Measurements from ENCODE around the gene BIK. TPM values are rescaled to one million over a fixed set of nuclear protein-coding genes. Genes with fewer than 3 reads are reported as not detected.

BIK gene
- polyA plus RNA-seq, 1 of the 3 experiments (the other 2 are of a cell fraction) = 0.66 TPM

DNA sequence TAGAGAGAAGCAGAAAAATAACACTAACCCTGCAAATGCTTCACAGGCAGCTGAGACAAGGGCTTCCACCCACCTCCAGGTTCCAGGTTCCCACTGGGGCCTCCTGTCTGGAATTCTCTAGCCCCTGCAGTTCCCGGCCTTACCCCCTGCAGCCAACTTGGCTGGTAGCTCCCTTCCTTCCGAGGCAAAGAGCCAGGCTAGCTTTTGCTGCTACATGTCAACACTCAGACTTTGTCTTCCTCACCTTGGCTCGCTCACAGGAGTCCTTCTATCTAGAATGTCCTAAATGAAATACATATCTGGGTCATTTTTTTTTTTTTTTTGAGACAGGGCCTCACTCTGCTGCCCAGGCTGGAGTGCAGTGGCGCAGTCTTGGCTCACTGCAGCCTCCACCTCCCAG, 11.5 kb upstream of the BIK start:
- Histone ChIP-seq H4K20me1 (ENCODE audit: insufficient read depth) (no peaks in the 10 kb centered on the region), H2AFZ (ENCODE audit: low read depth) (no peak overlapping the region), H3K4me3 (ENCODE audit: low read depth in 2 of 2, low read length in 1 of 2) (no peak overlapping the region), H3K27me3 (ENCODE audit: insufficient read depth) (no peaks in the 10 kb centered on the region), H3K4me1 (ENCODE audit: control insufficient read depth in 1 of 2, insufficient read depth in 2 of 2, low read depth in 1 of 2, low read length in 1 of 2) (peaks cover 0 to 11% of the 10 kb centered on the region in 2 experiments; a peak in 1 of 4 replicates), H3K9me3 (no peaks in the 10 kb centered on the region), H3K27ac (ENCODE audit: low read depth in 2 of 2, low read length in 1 of 2) (no peak overlapping the region), H3K36me3 (replicated peaks in 1 of 2; ENCODE audit: control insufficient read depth in 1 of 2, insufficient read depth in 2 of 2, low read length in 1 of 2) (no peaks in the 10 kb centered on the region), H3K9ac (no peak overlapping the region), H3F3A (replicated peaks; ENCODE audit: insufficient read depth) (no peaks in the 10 kb centered on the region), H3K9me2 (no peaks in the 10 kb centered on the region), H3K4me2 (no peak overlapping the region), H3K79me2 (ENCODE audit: insufficient read depth) (no peaks in the 10 kb centered on the region)
- DNase-seq = no peak
- CTCF ChIA-PET = interaction anchor here (0.9 kb wide), 1 partner anchor 9 kb away, joined by 3 read pairs; no protein-coding TSS in a partner anchor
- TF ChIP-seq, protein P1, sequence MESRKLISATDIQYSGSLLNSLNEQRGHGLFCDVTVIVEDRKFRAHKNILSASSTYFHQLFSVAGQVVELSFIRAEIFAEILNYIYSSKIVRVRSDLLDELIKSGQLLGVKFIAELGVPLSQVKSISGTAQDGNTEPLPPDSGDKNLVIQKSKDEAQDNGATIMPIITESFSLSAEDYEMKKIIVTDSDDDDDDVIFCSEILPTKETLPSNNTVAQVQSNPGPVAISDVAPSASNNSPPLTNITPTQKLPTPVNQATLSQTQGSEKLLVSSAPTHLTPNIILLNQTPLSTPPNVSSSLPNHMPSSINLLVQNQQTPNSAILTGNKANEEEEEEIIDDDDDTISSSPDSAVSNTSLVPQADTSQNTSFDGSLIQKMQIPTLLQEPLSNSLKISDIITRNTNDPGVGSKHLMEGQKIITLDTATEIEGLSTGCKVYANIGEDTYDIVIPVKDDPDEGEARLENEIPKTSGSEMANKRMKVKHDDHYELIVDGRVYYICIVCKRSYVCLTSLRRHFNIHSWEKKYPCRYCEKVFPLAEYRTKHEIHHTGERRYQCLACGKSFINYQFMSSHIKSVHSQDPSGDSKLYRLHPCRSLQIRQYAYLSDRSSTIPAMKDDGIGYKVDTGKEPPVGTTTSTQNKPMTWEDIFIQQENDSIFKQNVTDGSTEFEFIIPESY (IDR thresholded peaks at IDR 0.05; ENCODE audit: borderline replicate concordance, low read depth) = no peak
- TF ChIP-seq RFX5 (IDR thresholded peaks at IDR 0.05; ENCODE audit: low read length) (no peak), RXRA (IDR thresholded peaks at IDR 0.05; ENCODE audit: borderline replicate concordance, low read depth) (no peak), CHD2 (IDR thresholded peaks at IDR 0.05; ENCODE audit: low read length, partially characterized antibody) (no peak), FOXM1 (IDR thresholded peaks at IDR 0.05; ENCODE audit: low read depth) (no peak), SIN3A (IDR thresholded peaks at IDR 0.05; ENCODE audit: borderline replicate concordance, low read depth, low read length) (no peak), JUND (IDR thresholded peaks at IDR 0.05) (no peak), NRF1 (IDR thresholded peaks at IDR 0.05; ENCODE audit: low read depth, low read length) (no peak), EP300 (IDR thresholded peaks at IDR 0.05; ENCODE audit: borderline replicate concordance in 1 of 2, low read depth in 1 of 2, low read length in 1 of 2) (no peak), ELF1 (IDR thresholded peaks at IDR 0.05) (no peak), MXI1 (IDR thresholded peaks at IDR 0.05; ENCODE audit: low read depth, low read length) (no peak), TCF12 (IDR thresholded peaks at IDR 0.05) (no peak), FOXJ3 (CRISPR knock-in tag; IDR thresholded peaks at IDR 0.05) (no peak), TEAD4 (IDR thresholded peaks at IDR 0.05; ENCODE audit: borderline replicate concordance, insufficient read depth) (no peak), FOSL2 (IDR thresholded peaks at IDR 0.05; ENCODE audit: borderline replicate concordance, low read depth) (no peak), MEF2A (IDR thresholded peaks at IDR 0.05; ENCODE audit: borderline replicate concordance, low read depth) (no peak)
- TF ChIP-seq, protein P2, sequence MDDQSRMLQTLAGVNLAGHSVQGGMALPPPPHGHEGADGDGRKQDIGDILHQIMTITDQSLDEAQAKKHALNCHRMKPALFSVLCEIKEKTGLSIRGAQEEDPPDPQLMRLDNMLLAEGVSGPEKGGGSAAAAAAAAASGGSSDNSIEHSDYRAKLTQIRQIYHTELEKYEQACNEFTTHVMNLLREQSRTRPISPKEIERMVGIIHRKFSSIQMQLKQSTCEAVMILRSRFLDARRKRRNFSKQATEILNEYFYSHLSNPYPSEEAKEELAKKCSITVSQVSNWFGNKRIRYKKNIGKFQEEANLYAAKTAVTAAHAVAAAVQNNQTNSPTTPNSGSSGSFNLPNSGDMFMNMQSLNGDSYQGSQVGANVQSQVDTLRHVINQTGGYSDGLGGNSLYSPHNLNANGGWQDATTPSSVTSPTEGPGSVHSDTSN (IDR thresholded peaks at IDR 0.05) = no peak
- TF ChIP-seq, protein P3, sequence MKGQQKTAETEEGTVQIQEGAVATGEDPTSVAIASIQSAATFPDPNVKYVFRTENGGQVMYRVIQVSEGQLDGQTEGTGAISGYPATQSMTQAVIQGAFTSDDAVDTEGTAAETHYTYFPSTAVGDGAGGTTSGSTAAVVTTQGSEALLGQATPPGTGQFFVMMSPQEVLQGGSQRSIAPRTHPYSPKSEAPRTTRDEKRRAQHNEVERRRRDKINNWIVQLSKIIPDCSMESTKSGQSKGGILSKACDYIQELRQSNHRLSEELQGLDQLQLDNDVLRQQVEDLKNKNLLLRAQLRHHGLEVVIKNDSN (IDR thresholded peaks at IDR 0.05; ENCODE audit: borderline replicate concordance, low read depth) = no peak
- TF ChIP-seq, protein P4, sequence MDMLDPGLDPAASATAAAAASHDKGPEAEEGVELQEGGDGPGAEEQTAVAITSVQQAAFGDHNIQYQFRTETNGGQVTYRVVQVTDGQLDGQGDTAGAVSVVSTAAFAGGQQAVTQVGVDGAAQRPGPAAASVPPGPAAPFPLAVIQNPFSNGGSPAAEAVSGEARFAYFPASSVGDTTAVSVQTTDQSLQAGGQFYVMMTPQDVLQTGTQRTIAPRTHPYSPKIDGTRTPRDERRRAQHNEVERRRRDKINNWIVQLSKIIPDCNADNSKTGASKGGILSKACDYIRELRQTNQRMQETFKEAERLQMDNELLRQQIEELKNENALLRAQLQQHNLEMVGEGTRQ (IDR thresholded peaks at IDR 0.05; ENCODE audit: borderline replicate concordance, low read depth, low read length) = no peak
- 90% methylated on average over 3 of the region's 4 CpGs for WGBS (ENCODE audit: low lambda C conversion rate)
- POLR2A ChIA-PET = no interaction called here
